K562 (cell line): Measurements from ENCODE around the gene AP4S1. TPM values are rescaled to one million over a fixed set of nuclear protein-coding genes. Genes with fewer than 3 reads are reported as not detected.

Experiments used
- BACH1 ChIP-seq: fragments of 200-800 bp; sonication (Bioruptor generic); IDR thresholded peaks from 2 replicates; pipeline ENCODE4 v1.6.1; 2016; ENCODE audit warnings: missing genetic modification characterization, missing compliant biosample characterization
- CCNT2 ChIP-seq: IDR thresholded peaks from 2 replicates; pipeline ENCODE4 v1.6.1; 2011; ENCODE audit warnings: borderline replicate concordance, low read depth, mild to moderate bottlenecking, moderate library complexity, mixed read lengths, low read length; ENCODE audit not compliant: insufficient read length; ENCODE audit errors: extremely low read depth
- CHD2 ChIP-seq: IDR thresholded peaks from 2 replicates; pipeline ENCODE4 v1.6.1; 2011; ENCODE audit warnings: low read depth, low read length
- ETV1 ChIP-seq: fragments of 450-650 bp; conservative IDR thresholded peaks from 2 replicates; pipeline ENCODE4 v1.6.1; 2016; ENCODE audit warnings: missing genetic modification characterization, control low read depth, low read depth, missing compliant biosample characterization
- ETV5 ChIP-seq: sonication (generic); formaldehyde crosslinking; IDR thresholded peaks from 2 replicates; pipeline ENCODE4 v1.4.0; 2020; ENCODE audit warnings: low read depth, mild to moderate bottlenecking, missing genetic modification reagents
- FOXM1 ChIP-seq, 2 experiments: fragments of 450-650 bp in 1 of 2; sonication (generic) in 1 of 2; formaldehyde crosslinking in 1 of 2; IDR thresholded peaks; 2 replicates each; pipeline versions ENCODE4 v1.6.1 to v1.9.0; 2017 to 2022; ENCODE audit warnings: low read depth in 2 of 2, mild to moderate bottlenecking in 2 of 2, missing genetic modification reagents in 1 of 2, moderate library complexity in 1 of 2
- HMBOX1 ChIP-seq: sonication (generic); IDR thresholded peaks from 2 replicates; pipeline ENCODE4 v1.6.1; 2016
- KDM5B ChIP-seq: fragments of 200-600 bp; sonication (generic); IDR thresholded peaks from 2 replicates; pipeline ENCODE4 v1.6.1; 2012; ENCODE audit warnings: low read depth, mild to moderate bottlenecking, moderate library complexity, low read length, control low read depth, inconsistent platforms; ENCODE audit not compliant: insufficient replicate concordance
- MCM3 ChIP-seq: fragments of 450-650 bp; IDR thresholded peaks from 2 replicates; pipeline ENCODE4 v1.6.1; 2016
- NCOA1 ChIP-seq: fragments of 450-650 bp; IDR thresholded peaks from 2 replicates; pipeline ENCODE4 v1.6.1; 2016; ENCODE audit warnings: low read depth
- NFIX ChIP-seq: fragments of 250-450 bp; sonication (Bioruptor Pico); IDR thresholded peaks from 2 replicates; pipeline ENCODE4 v1.4.0; 2020; ENCODE audit warnings: low read depth, mild to moderate bottlenecking, moderate library complexity
- NFRKB ChIP-seq: fragments of 450-650 bp; IDR thresholded peaks from 2 replicates; pipeline ENCODE4 v1.6.1; 2016; ENCODE audit warnings: low read depth
- PHB ChIP-seq: fragments of 250-450 bp; sonication (Bioruptor Pico); IDR thresholded peaks from 2 replicates; pipeline ENCODE4 v1.5.0; 2021
- POLR2G ChIP-seq: fragments of 200-400 bp; formaldehyde crosslinking; IDR thresholded peaks from 2 replicates; pipeline ENCODE4 v1.6.1; 2017; ENCODE audit warnings: low read depth, mild to moderate bottlenecking, antibody characterized with exemption, low read length, moderate library complexity
- PREB ChIP-seq: sonication (generic); formaldehyde crosslinking; IDR thresholded peaks from 2 replicates; pipeline ENCODE4 v1.8.1; 2023; ENCODE audit warnings: mild to moderate bottlenecking, missing genetic modification reagents
- RNF2 ChIP-seq: sonication (generic); IDR thresholded peaks from 2 replicates; pipeline ENCODE4 v1.6.1; 2016
- TAF9B ChIP-seq: fragments of 450-650 bp; IDR thresholded peaks from 2 replicates; pipeline ENCODE4 v1.6.1; 2018; ENCODE audit warnings: mild to moderate bottlenecking; ENCODE audit not compliant: partially characterized antibody
- TEAD4 ChIP-seq, 2 experiments: sonication (generic) in 1 of 2; formaldehyde crosslinking in 1 of 2; IDR thresholded peaks; 2 replicates each; pipeline versions ENCODE4 v1.6.1 to v1.8.0; 2012 to 2022; ENCODE audit warnings: borderline replicate concordance in 1 of 2, inconsistent platforms in 1 of 2, low read length in 1 of 2, mild to moderate bottlenecking in 1 of 2, missing genetic modification reagents in 1 of 2
- VEZF1 ChIP-seq: fragments of 200-800 bp; sonication (Bioruptor generic); IDR thresholded peaks from 2 replicates; pipeline ENCODE4 v1.6.1; 2017; ENCODE audit warnings: missing genetic modification characterization, missing compliant biosample characterization
- ZNF511 ChIP-seq: sonication (generic); formaldehyde crosslinking; IDR thresholded peaks from 2 replicates; pipeline ENCODE4 v1.8.0; 2022; ENCODE audit warnings: mild to moderate bottlenecking, missing genetic modification reagents
- ZNF639 ChIP-seq, 2 experiments: fragments of 200-800 bp in 1 of 2; sonication (Bioruptor generic) in 1 of 2; sonication (generic) in 1 of 2; formaldehyde crosslinking in 1 of 2; IDR thresholded peaks in 1 of 2; conservative IDR thresholded peaks in 1 of 2; 2 replicates each; pipeline versions ENCODE4 v1.5.0 to v1.6.1; 2016 to 2020; ENCODE audit warnings: missing compliant biosample characterization in 1 of 2, missing genetic modification characterization in 1 of 2, missing genetic modification reagents in 1 of 2
- polyA plus RNA-seq, 8 experiments: library from polyadenylated mRNA; depleted of rRNA in 4 of 8; stranded (reverse) in 5 of 8; unstranded in 3 of 8; fragments of >200 nt; fragmentation: Nextera tagmentation in 2 of 8; fragmentation: Illumina TruSeq in 1 of 8; extraction: Ambion mirVana in 2 of 8; extraction: Trizol in 1 of 8; gene quantifications; 2 replicates each; pipeline versions ENCODE4 v1.2.1 to v1.2.3, GENCODE V29; 2011 to 2014; ENCODE audit warnings: inconsistent platforms in 1 of 8, missing spikeins in 1 of 8
- total RNA-seq, 7 experiments: library from RNA; depleted of rRNA in 6 of 7; stranded (reverse); fragments of >200 nt in 6 of 7; fragmentation: Illumina TruSeq in 2 of 7; extraction: Trizol in 2 of 7; gene quantifications; 2 replicates each; pipeline versions ENCODE4 v1.2.1 to v1.2.3, GENCODE V29; 2011 to 2021; ENCODE audit warnings: low replicate concordance in 1 of 7

AP4S1 gene
- total and polyA plus RNA-seq, 9 of the 15 experiments (the other 6 are each of a cell fraction or from before 2014, with no cell fraction given): 3.7 to 7.8 (median 5.9) TPM

GRCh38 chr14:31026450-31027235 lies 1.2 kb downstream of the AP4S1 start (continued):
- peak; percentile 50; the same call in 1 of the 2 replicates for TF ChIP-seq ETV1 (tag)
- TF ChIP-seq CCNT2: peak; percentile 53
- TF ChIP-seq BACH1 (tag): no peak
- peak; percentile 77; the same call in 1 of the 2 replicates for TF ChIP-seq NFRKB
- peak; percentile 51; the same call in 1 of the 2 replicates for TF ChIP-seq ZNF511 (CRISPR knock-in tag)
- TF ChIP-seq TAF9B: peak; percentile 51
- peak; percentile 48; the same call in 1 of the 2 replicates for TF ChIP-seq NCOA1
- peak; percentile 92 for TF ChIP-seq NFIX
- TF ChIP-seq RNF2: 0 out of 2 replicates have a peak, but pooled peaks have one; percentile 17
- TF ChIP-seq FOXM1 (IDR thresholded peaks at IDR 0.05; ENCODE audit: low read depth): no peak
- no peak for TF ChIP-seq FOXM1 (CRISPR knock-in tag; IDR thresholded peaks at IDR 0.05; ENCODE audit: low read depth)
- no peak for TF ChIP-seq PHB (CRISPR knock-in tag)
- TF ChIP-seq ZNF639 (CRISPR knock-in tag; conservative IDR thresholded peaks at IDR 0.05 in 1 of 2, IDR thresholded peaks at IDR 0.05 in 1 of 2): peak in 1 of 2 experiments; percentile 91; a peak in 2 of 4 replicates
- TF ChIP-seq ETV5: peak; percentile 36; the same call in 1 of the 2 replicates
- TF ChIP-seq KDM5B: peak; percentile 44
- TF ChIP-seq CHD2: no peak
- TF ChIP-seq PREB (CRISPR knock-in tag): no peak
- 0 out of 2 replicates have a peak, but pooled peaks have one; percentile 3 for TF ChIP-seq VEZF1 (CRISPR knock-in tag)
- TF ChIP-seq MCM3: no peak
- peak; percentile 60; the same call in 1 of the 2 replicates for TF ChIP-seq HMBOX1
- TF ChIP-seq POLR2G: peak; percentile 71
- 0 out of 2 replicates have a peak, but pooled peaks have one; percentile 42 for TF ChIP-seq TEAD4 (IDR thresholded peaks at IDR 0.05; ENCODE audit: low read length)
- TF ChIP-seq TEAD4 (CRISPR knock-in tag; IDR thresholded peaks at IDR 0.05; ENCODE audit: borderline replicate concordance): no peak
